Kidney (tissue), 14 donors: ENCODE data around the gene FGF12. TPM values are rescaled to one million over a fixed set of nuclear protein-coding genes. Genes with fewer than 3 reads are reported as not detected.

ENCODE experiments used
- DNase-seq, 5 donors: peaks; one replicate each; pipeline ENCODE4 v3.0.0-alpha.2; 2013 to 2020
- FAIRE-seq: peaks from 2 replicates; lab custom pipeline; 2012; peaks lifted over from hg19 to GRCh38; lab: Jason Lieb, UNC
- H3K27ac ChIP-seq, 2 donors: one replicate each; pipeline ENCODE4 v1.7.0; 2013; ENCODE audit warnings: low read depth in 2 of 2, low read length in 2 of 2, inconsistent platforms in 1 of 2
- H3K27me3 ChIP-seq: one replicate; pipeline ENCODE4 v1.7.1; 2013; ENCODE audit warnings: low read length, inconsistent platforms; ENCODE audit not compliant: control insufficient read depth, insufficient read depth
- H3K36me3 ChIP-seq, 3 donors: one replicate each; pipeline versions ENCODE4 v1.7.0 to v1.7.1; 2013; ENCODE audit warnings: low read length in 3 of 3, control low read depth in 1 of 3, inconsistent platforms in 1 of 3; ENCODE audit not compliant: insufficient read depth in 3 of 3, control insufficient read depth in 2 of 3
- H3K4me1 ChIP-seq, 3 donors: one replicate each; pipeline versions ENCODE4 v1.7.0 to v1.7.1; 2013; ENCODE audit warnings: low read length in 3 of 3, inconsistent platforms in 1 of 3, low read depth in 1 of 3; ENCODE audit not compliant: control insufficient read depth in 2 of 3, insufficient read depth in 2 of 3
- H3K4me3 ChIP-seq, 3 donors: one replicate each; pipeline versions ENCODE4 v1.7.0 to v1.8.1; 2013; ENCODE audit warnings: low read length in 3 of 3, control low read depth in 1 of 3, inconsistent platforms in 1 of 3
- H3K9ac ChIP-seq, 3 donors: one replicate each; pipeline versions ENCODE4 v1.7.0 to v1.7.1; 2013; ENCODE audit warnings: low read length in 3 of 3, control low read depth in 1 of 3, inconsistent platforms in 1 of 3
- H3K9me3 ChIP-seq, 3 donors: one replicate each; pipeline versions ENCODE4 v1.7.0 to v1.7.1; 2013; ENCODE audit warnings: low read length in 3 of 3, control low read depth in 1 of 3, inconsistent platforms in 1 of 3; ENCODE audit not compliant: control insufficient read depth in 2 of 3, insufficient read depth in 1 of 3
- intact Hi-C: fragments of 100-400 bp; cut with DNase I; formaldehyde crosslinking; loops from one replicate; pipeline ENCODE4 v1.11.1; 2022
- polyA plus RNA-seq: library from polyadenylated mRNA; stranded (reverse); fragments of 350-450 nt; fragmentation: Illumina TruSeq; extraction: RNeasy Lipid Tissue Mini Kit (QIAGEN cat#74804); gene quantifications from one replicate; pipeline ENCODE4 v1.2.3, GENCODE V29; 2014; ENCODE audit warnings: low read depth, low replicate concordance; ENCODE audit not compliant: insufficient read depth
- total RNA-seq: library from RNA; stranded (reverse); fragmentation: NEBNext Ultra II Directional; extraction: Animal tissue kit (Norgen Biotek cat#: 25700); gene quantifications from one replicate; pipeline ENCODE4 v1.2.1, GENCODE V29; 2021
- TF ChIP-seq, protein P1 (sequence below): IDR thresholded peaks from 3 replicates; pipeline ENCODE4 v1.5.1; 2012; ENCODE audit warnings: mild to moderate bottlenecking, moderate library complexity, borderline replicate concordance; ENCODE audit not compliant: insufficient read depth; ENCODE audit errors: extremely low read depth
- donor health status: control.
- donor health status: control.
- donor health status: control.
- donor health status: control.
- donor health status: control.
- donor health status: DM: yes; HTN: yes; CAD: no.
- donor health status: Normal renal cell carcinoma (clear cell type).

Gene FGF12
- total and polyA plus RNA-seq, 2 donors from 2014 or later = 1.8 to 3.7 TPM

DNA sequence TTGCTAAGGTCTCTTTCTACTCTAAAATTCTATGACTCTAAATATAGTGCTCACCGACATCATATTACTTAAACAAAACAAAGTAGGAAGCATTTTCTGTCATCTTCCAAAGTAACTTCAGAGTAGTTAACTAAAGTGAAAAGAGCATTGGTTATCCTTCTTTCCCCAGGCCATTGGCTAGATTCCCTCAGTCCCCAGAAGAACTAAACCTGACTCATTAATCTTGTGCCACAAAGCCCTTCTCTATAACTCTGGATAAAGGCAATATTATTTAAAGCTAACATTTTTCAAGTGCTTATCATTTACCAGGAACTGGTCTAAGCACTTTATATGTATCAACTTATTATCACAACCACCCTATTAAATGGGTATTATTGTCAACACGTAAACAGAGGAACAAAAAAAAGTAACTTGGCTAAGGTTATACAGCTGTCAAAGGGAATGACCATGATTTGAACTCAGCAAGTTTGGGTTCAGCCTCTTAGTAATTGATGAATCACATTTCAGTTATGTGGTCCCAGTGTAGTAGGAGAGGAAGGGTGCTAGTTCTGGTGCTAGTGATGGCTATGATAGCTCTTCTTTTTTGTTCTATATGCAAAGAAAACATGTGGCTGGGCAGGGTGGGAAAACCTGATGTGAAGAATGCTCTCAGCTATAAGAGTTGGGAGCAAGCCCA, 304.9 kb downstream of the FGF12 start:
- TF ChIP-seq, protein P1, sequence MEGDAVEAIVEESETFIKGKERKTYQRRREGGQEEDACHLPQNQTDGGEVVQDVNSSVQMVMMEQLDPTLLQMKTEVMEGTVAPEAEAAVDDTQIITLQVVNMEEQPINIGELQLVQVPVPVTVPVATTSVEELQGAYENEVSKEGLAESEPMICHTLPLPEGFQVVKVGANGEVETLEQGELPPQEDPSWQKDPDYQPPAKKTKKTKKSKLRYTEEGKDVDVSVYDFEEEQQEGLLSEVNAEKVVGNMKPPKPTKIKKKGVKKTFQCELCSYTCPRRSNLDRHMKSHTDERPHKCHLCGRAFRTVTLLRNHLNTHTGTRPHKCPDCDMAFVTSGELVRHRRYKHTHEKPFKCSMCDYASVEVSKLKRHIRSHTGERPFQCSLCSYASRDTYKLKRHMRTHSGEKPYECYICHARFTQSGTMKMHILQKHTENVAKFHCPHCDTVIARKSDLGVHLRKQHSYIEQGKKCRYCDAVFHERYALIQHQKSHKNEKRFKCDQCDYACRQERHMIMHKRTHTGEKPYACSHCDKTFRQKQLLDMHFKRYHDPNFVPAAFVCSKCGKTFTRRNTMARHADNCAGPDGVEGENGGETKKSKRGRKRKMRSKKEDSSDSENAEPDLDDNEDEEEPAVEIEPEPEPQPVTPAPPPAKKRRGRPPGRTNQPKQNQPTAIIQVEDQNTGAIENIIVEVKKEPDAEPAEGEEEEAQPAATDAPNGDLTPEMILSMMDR = no peak
- intact Hi-C loops = no loop called here
- no peaks in the 10 kb centered on the region for H3K36me3 ChIP-seq
- no peak overlapping the region for H3K4me3 ChIP-seq
- H3K9me3 ChIP-seq = no peaks in the 10 kb centered on the region
- H3K27me3 ChIP-seq = no peaks in the 10 kb centered on the region
- FAIRE-seq (no peak), DNase-seq (no peak)
- H3K9ac ChIP-seq = no peak overlapping the region
- no peaks in the 10 kb centered on the region for H3K4me1 ChIP-seq
- H3K27ac ChIP-seq = no peak overlapping the region

DNA sequence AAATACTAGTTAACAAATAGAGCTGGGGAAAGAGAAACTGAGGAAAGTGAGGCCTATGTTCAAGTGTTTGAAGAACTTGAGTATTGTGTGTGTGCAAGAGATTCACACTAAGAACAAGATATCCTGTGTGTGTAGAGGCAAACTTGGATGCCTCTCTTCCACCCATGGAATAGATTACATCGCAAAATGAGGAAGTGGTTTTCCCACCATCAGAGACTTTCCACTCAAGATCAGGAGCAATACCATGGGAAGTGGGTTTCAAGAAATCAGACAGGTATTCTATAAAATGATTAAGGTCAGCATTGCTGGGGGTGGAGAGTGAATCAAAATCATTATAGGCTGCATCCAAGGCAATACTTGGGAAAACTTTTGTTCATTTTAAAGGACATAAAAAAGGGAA, 308.0 kb downstream of the FGF12 start:
- no peak for DNase-seq
- no peak overlapping the region for H3K9ac ChIP-seq
- TF ChIP-seq, protein P1 = no peak
- H3K27me3 ChIP-seq = no peaks in the 10 kb centered on the region
- intact Hi-C loops = no loop called here
- no peaks in the 10 kb centered on the region for H3K9me3 ChIP-seq
- no peak for FAIRE-seq
- H3K27ac ChIP-seq = no peak overlapping the region
- no peaks in the 10 kb centered on the region for H3K36me3 ChIP-seq
- no peaks in the 10 kb centered on the region for H3K4me1 ChIP-seq
- no peak overlapping the region for H3K4me3 ChIP-seq

DNA sequence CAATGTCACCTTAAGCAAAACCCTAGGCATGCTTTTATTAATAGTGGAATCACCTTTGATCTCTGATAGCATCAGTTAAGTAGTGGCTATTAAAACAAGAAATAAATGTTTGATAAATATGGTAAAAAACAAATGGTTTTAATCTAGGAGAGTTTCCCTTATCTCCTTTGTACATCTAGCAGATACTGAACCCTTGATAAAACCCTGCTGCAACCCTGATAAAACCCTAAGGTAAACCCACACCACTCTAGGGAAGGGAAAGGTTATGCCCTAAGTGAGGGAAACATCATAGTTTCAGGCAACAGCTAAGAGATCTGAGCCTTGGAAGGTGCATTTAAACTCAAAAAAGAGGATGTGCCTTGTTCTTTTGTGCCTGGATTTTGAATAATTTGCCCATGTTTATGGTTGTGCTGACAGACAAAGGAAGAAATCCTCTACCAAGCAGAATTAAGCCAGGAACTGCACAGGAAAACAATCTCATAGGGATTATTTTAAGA, 309.7 kb downstream of the FGF12 start:
- H3K9ac ChIP-seq = no peak overlapping the region
- no peaks in the 10 kb centered on the region for H3K27me3 ChIP-seq
- no peaks in the 10 kb centered on the region for H3K4me1 ChIP-seq
- TF ChIP-seq, protein P1 = no peak
- intact Hi-C loops = no loop called here
- no peak for DNase-seq
- no peaks in the 10 kb centered on the region for H3K36me3 ChIP-seq
- H3K4me3 ChIP-seq = no peak overlapping the region
- no peak for FAIRE-seq
- H3K9me3 ChIP-seq = no peaks in the 10 kb centered on the region
- no peak overlapping the region for H3K27ac ChIP-seq
